Fibroblast of lung (primary cell): ENCODE data around the gene KLF15. TPM values are rescaled to one million over a fixed set of nuclear protein-coding genes. Genes with fewer than 3 reads are reported as not detected.

Experiments
- DNase-seq, 2 donors: peaks; one replicate each; pipeline versions ENCODE4 v3.0.0 to v3.0.0-alpha.2; 2010; ENCODE audit warnings: low read depth in 2 of 2
- H2AFZ ChIP-seq: 2 replicates; pipeline ENCODE4 v1.5.1; 2012; ENCODE audit warnings: low read length, control low read depth, inconsistent platforms
- H3K27ac ChIP-seq: 2 replicates; pipeline ENCODE4 v1.5.1; 2011; ENCODE audit warnings: low read length, control low read depth; ENCODE audit not compliant: insufficient read depth
- H3K27me3 ChIP-seq: 2 replicates; pipeline ENCODE4 v1.5.1; 2011; ENCODE audit warnings: mild to moderate bottlenecking, low read length; ENCODE audit not compliant: control insufficient read depth, insufficient read depth
- H3K36me3 ChIP-seq: 2 replicates; pipeline ENCODE4 v1.5.1; 2011; ENCODE audit warnings: low read length; ENCODE audit not compliant: control insufficient read depth, insufficient read depth
- H3K4me1 ChIP-seq: 2 replicates; pipeline ENCODE4 v1.5.1; 2011; ENCODE audit warnings: low read length; ENCODE audit not compliant: control insufficient read depth, insufficient read depth; ENCODE audit errors: extremely low read depth
- H3K4me2 ChIP-seq: 2 replicates; pipeline ENCODE4 v1.5.1; 2011; ENCODE audit warnings: low read length, control low read depth; ENCODE audit not compliant: insufficient read depth; ENCODE audit errors: extremely low read depth
- H3K4me3 ChIP-seq, 4 experiments: fragments of 200-600 bp in 1 of 4; sonication (generic) in 1 of 4; replicated peaks in 1 of 4; 2 replicates each; pipeline ENCODE4 v1.5.1; 2011 to 2016; ENCODE audit warnings: low read length in 4 of 4, low read depth in 3 of 4, mild to moderate bottlenecking in 3 of 4, control low read depth in 2 of 4, inconsistent platforms in 1 of 4, mixed read lengths in 1 of 4; ENCODE audit not compliant: insufficient read depth in 1 of 4; ENCODE audit errors: control extremely low read depth in 1 of 4
- H3K79me2 ChIP-seq: 2 replicates; pipeline ENCODE4 v1.5.1; 2012; ENCODE audit warnings: mild to moderate bottlenecking, low read length, inconsistent platforms; ENCODE audit not compliant: control insufficient read depth, insufficient read depth
- H3K9ac ChIP-seq: 2 replicates; pipeline ENCODE4 v1.5.1; 2011; ENCODE audit warnings: mild to moderate bottlenecking, low read length, control low read depth; ENCODE audit not compliant: insufficient read depth
- H3K9me3 ChIP-seq: 2 replicates; pipeline ENCODE4 v1.5.1; 2012; ENCODE audit warnings: low read depth, low read length; ENCODE audit not compliant: control insufficient read depth, insufficient read depth
- H4K20me1 ChIP-seq: 2 replicates; pipeline ENCODE4 v1.5.1; 2011; ENCODE audit warnings: low read length; ENCODE audit not compliant: control insufficient read depth, insufficient read depth; ENCODE audit errors: extremely low read depth
- CTCF ChIP-seq, 2 donors: IDR thresholded peaks in 1 of 2; conservative IDR thresholded peaks in 1 of 2; 1 replicate in 1 of 2; 2 replicates in 1 of 2; pipeline ENCODE4 v1.5.1; 2011 to 2012; ENCODE audit warnings: low read length in 2 of 2, control low read depth in 1 of 2, inconsistent platforms in 1 of 2, low read depth in 1 of 2, mild to moderate bottlenecking in 1 of 2
- EZH2 ChIP-seq: IDR thresholded peaks from 2 replicates; pipeline ENCODE4 v1.5.1; 2012; ENCODE audit warnings: low read length, control low read depth, mild to moderate bottlenecking; ENCODE audit errors: missing control alignments
- polyA plus RNA-seq, 2 donors: library from polyadenylated mRNA; depleted of rRNA in 1 of 2; stranded (reverse) in 1 of 2; unstranded in 1 of 2; fragments of >200 nt; gene quantifications; 2 replicates each; pipeline ENCODE4 v1.2.1, GENCODE V29; 2011 to 2012; ENCODE audit warnings: missing spikeins in 1 of 2
- total RNA-seq: library from RNA; depleted of rRNA; stranded (reverse); fragments of >200 nt; gene quantifications from 2 replicates; pipeline ENCODE4 v1.2.1, GENCODE V29; 2014

KLF15 gene
- total and polyA plus RNA-seq, 2 donors (not counting 1 experiment from before 2014, with no cell fraction given) = 0.15 to 4.1 TPM

- H3K27ac ChIP-seq = no peak overlapping the region
- H3K9ac ChIP-seq = no peak overlapping the region
- H3K4me3 ChIP-seq = no peak overlapping the region
- no peak overlapping the region for H2AFZ ChIP-seq
- no peaks in the 10 kb centered on the region for H3K27me3 ChIP-seq
- no peaks in the 10 kb centered on the region for H3K36me3 ChIP-seq
- no peaks in the 10 kb centered on the region for H4K20me1 ChIP-seq
- DNase-seq = no peak
- no peaks in the 10 kb centered on the region for H3K79me2 ChIP-seq
- TF ChIP-seq CTCF (conservative IDR thresholded peaks at IDR 0.05 in 1 of 2, IDR thresholded peaks at IDR 0.05 in 1 of 2; ENCODE audit: low read depth in 1 of 2, low read length in 2 of 2) = no peak
- TF ChIP-seq EZH2 = no peak
- H3K4me2 ChIP-seq = no peak overlapping the region
- no peaks in the 10 kb centered on the region for H3K9me3 ChIP-seq
- H3K4me1 ChIP-seq = no peaks in the 10 kb centered on the region
These were observed 44.9 kb downstream of the KLF15 start for GRCh38 chr3:126312341-126312740.

GRCh38 chr3:126311338-126311978 lies 45.8 kb downstream of the KLF15 start:
- Histone ChIP-seq H4K20me1 (no peaks in the 10 kb centered on the region), H3K27ac (no peak overlapping the region), H3K9ac (no peak overlapping the region), H3K4me3 (no peak overlapping the region), H3K79me2 (no peaks in the 10 kb centered on the region), H2AFZ (no peak overlapping the region), H3K36me3 (no peaks in the 10 kb centered on the region), H3K9me3 (no peaks in the 10 kb centered on the region), H3K27me3 (no peaks in the 10 kb centered on the region), H3K4me1 (no peaks in the 10 kb centered on the region), H3K4me2 (no peak overlapping the region)
- no peak for DNase-seq
- TF ChIP-seq EZH2 (no peak), CTCF (conservative IDR thresholded peaks at IDR 0.05 in 1 of 2, IDR thresholded peaks at IDR 0.05 in 1 of 2; ENCODE audit: low read depth in 1 of 2, low read length in 2 of 2) (no peak)

- Histone ChIP-seq H3K9me3 (no peaks in the 10 kb centered on the region), H3K36me3 (no peaks in the 10 kb centered on the region), H3K79me2 (no peaks in the 10 kb centered on the region), H4K20me1 (no peaks in the 10 kb centered on the region), H3K27ac (no peak overlapping the region), H3K27me3 (no peaks in the 10 kb centered on the region), H3K4me1 (no peaks in the 10 kb centered on the region), H3K9ac (no peak overlapping the region), H3K4me2 (no peak overlapping the region), H3K4me3 (no peak overlapping the region), H2AFZ (no peak overlapping the region)
- no peak for DNase-seq
- TF ChIP-seq EZH2 (no peak), CTCF (conservative IDR thresholded peaks at IDR 0.05 in 1 of 2, IDR thresholded peaks at IDR 0.05 in 1 of 2; ENCODE audit: low read depth in 1 of 2, low read length in 2 of 2) (no peak)
These were observed 46.4 kb downstream of the KLF15 start for GRCh38 chr3:126310816-126311215.
